GM12878 (cell line): ENCODE results near the gene MAVS. TPM values are rescaled to one million over a fixed set of nuclear protein-coding genes. Genes with fewer than 3 reads are reported as not detected.
A peak's percentile ranks its signal among the peaks of the same experiment; 100 is the strongest.

Experiments used
- ASH2L ChIP-seq: fragments of 300-600, 200-600 bp; sonication (generic); IDR thresholded peaks from 2 replicates; pipeline ENCODE4 v1.6.1; 2017; ENCODE audit warnings: low read depth, mild to moderate bottlenecking, borderline replicate concordance
- BCL11A ChIP-seq: IDR thresholded peaks from 2 replicates; pipeline ENCODE4 v1.6.1; 2011; ENCODE audit warnings: low read depth, low read length
- BCL3 ChIP-seq: IDR thresholded peaks from 2 replicates; pipeline ENCODE4 v1.6.1; 2011; ENCODE audit warnings: borderline replicate concordance, low read depth, mild to moderate bottlenecking, moderate library complexity, low read length; ENCODE audit not compliant: insufficient read depth, poor library complexity, severe bottlenecking
- CHD4 ChIP-seq: fragments of 200-600 bp; sonication (generic); IDR thresholded peaks from 2 replicates; pipeline ENCODE4 v1.6.1; 2016; ENCODE audit warnings: mild to moderate bottlenecking
- DPF2 ChIP-seq: fragments of 450-650 bp; IDR thresholded peaks from 2 replicates; pipeline ENCODE4 v1.6.1; 2017; ENCODE audit warnings: mild to moderate bottlenecking
- ESRRA ChIP-seq: IDR thresholded peaks from 2 replicates; pipeline ENCODE4 v1.6.1; 2012; ENCODE audit warnings: mild to moderate bottlenecking, low read length, improper control_type of control experiment
- FOXM1 ChIP-seq: IDR thresholded peaks from 2 replicates; pipeline ENCODE4 v1.6.1; 2012; ENCODE audit warnings: low read depth, mild to moderate bottlenecking, inconsistent platforms, low read length, moderate library complexity
- GABPA ChIP-seq: IDR thresholded peaks from 2 replicates; pipeline ENCODE4 v1.6.1; 2014; ENCODE audit warnings: antibody characterized with exemption, low read depth, mild to moderate bottlenecking, inconsistent platforms
- HDGF ChIP-seq: fragments of 450-650 bp; IDR thresholded peaks from 2 replicates; pipeline ENCODE4 v1.6.1; 2016; ENCODE audit warnings: antibody characterized with exemption
- IRF5 ChIP-seq: fragments of 450-650 bp; IDR thresholded peaks from 2 replicates; pipeline ENCODE4 v1.6.1; 2017; ENCODE audit warnings: borderline replicate concordance
- KAT2A ChIP-seq: conservative IDR thresholded peaks from 2 replicates; pipeline ENCODE4 v1.6.1; 2011; ENCODE audit warnings: low read depth, low read length; ENCODE audit not compliant: control insufficient read depth
- KDM1A ChIP-seq: fragments of 200-600 bp; sonication (generic); IDR thresholded peaks from 2 replicates; pipeline ENCODE4 v1.6.1; 2016; ENCODE audit warnings: borderline replicate concordance
- MXI1 ChIP-seq: fragments of 150-350 bp; IDR thresholded peaks from 2 replicates; pipeline ENCODE4 v1.6.1; 2011; ENCODE audit warnings: low read depth, mild to moderate bottlenecking, inconsistent platforms, low read length, improper control_type of control experiment
- MYB ChIP-seq: fragments of 150-350 bp; IDR thresholded peaks from 2 replicates; pipeline ENCODE4 v1.6.1; 2014; ENCODE audit warnings: mild to moderate bottlenecking, low read depth, low read length, borderline replicate concordance
- NFYA ChIP-seq: IDR thresholded peaks from 2 replicates; pipeline ENCODE4 v1.6.1; 2011; ENCODE audit warnings: low read depth, mild to moderate bottlenecking, low read length, improper control_type of control experiment, borderline replicate concordance
- NFYB ChIP-seq: IDR thresholded peaks from 2 replicates; pipeline ENCODE4 v1.6.1; 2011; ENCODE audit warnings: low read depth, mild to moderate bottlenecking, low read length, improper control_type of control experiment, moderate library complexity; ENCODE audit not compliant: insufficient read depth
- NR2C1 ChIP-seq: fragments of 450-650 bp; IDR thresholded peaks from 2 replicates; pipeline ENCODE4 v1.6.1; 2017; ENCODE audit warnings: antibody characterized with exemption, mild to moderate bottlenecking, moderate library complexity
- NR2F1 ChIP-seq: fragments of 450-650 bp; conservative IDR thresholded peaks from 2 replicates; pipeline ENCODE4 v1.6.1; 2017; ENCODE audit warnings: mild to moderate bottlenecking
- PAX5 ChIP-seq: IDR thresholded peaks from 2 replicates; pipeline ENCODE4 v1.6.1; 2011; ENCODE audit warnings: low read depth, low read length, borderline replicate concordance
- SIN3A ChIP-seq: IDR thresholded peaks from 2 replicates; pipeline ENCODE4 v1.6.1; 2012; ENCODE audit warnings: low read depth, low read length, improper control_type of control experiment
- SMAD5 ChIP-seq: IDR thresholded peaks from 2 replicates; pipeline ENCODE4 v1.6.1; 2016; ENCODE audit warnings: antibody characterized with exemption, low read depth
- TCF7 ChIP-seq: IDR thresholded peaks from 2 replicates; pipeline ENCODE4 v1.6.1; 2014; ENCODE audit warnings: antibody characterized with exemption, borderline replicate concordance
- ZBTB40 ChIP-seq: fragments of 450-650 bp; IDR thresholded peaks from 2 replicates; pipeline ENCODE4 v1.6.1; 2016; ENCODE audit warnings: mild to moderate bottlenecking, moderate library complexity, borderline replicate concordance
- ZNF24 ChIP-seq: fragments of 450-650 bp; IDR thresholded peaks from 2 replicates; pipeline ENCODE4 v1.6.1; 2017; ENCODE audit warnings: antibody characterized with exemption, mild to moderate bottlenecking
- ZNF384 ChIP-seq: IDR thresholded peaks from 2 replicates; pipeline ENCODE4 v1.6.1; 2012; ENCODE audit warnings: low read depth, mild to moderate bottlenecking, low read length, improper control_type of control experiment, borderline replicate concordance
- polyA plus RNA-seq, 11 experiments: library from polyadenylated mRNA; depleted of rRNA in 4 of 11; unstranded in 6 of 11; stranded (reverse) in 5 of 11; fragments of >200 nt; fragmentation: Nextera tagmentation in 4 of 11; fragmentation: Illumina TruSeq in 1 of 11; extraction: Ambion mirVana in 4 of 11; extraction: Trizol in 1 of 11; gene quantifications; 1 replicate in 1 of 11; 2 replicates in 10 of 11; pipeline versions ENCODE4 v1.2.1 to v1.2.3, GENCODE V29; 2011 to 2016; ENCODE audit warnings: inconsistent platforms in 2 of 11, missing spikeins in 2 of 11, low read depth in 1 of 11
- total RNA-seq, 4 experiments: library from RNA; depleted of rRNA in 3 of 4; stranded (reverse); fragments of >200 nt in 3 of 4; fragmentation: Illumina TruSeq in 1 of 4; extraction: Trizol in 1 of 4; gene quantifications; 2 replicates each; pipeline versions ENCODE4 v1.2.1 to v1.2.3, GENCODE V29; 2013 to 2021

MAVS gene
- total and polyA plus RNA-seq, 10 of the 15 experiments (the other 5 are each of a cell fraction or from before 2014, with no cell fraction given), result 1.6 to 25.2 (median 12.6) TPM

- TF ChIP-seq NR2C1, result peak; percentile 92
- peak; percentile 5 for TF ChIP-seq BCL3
- no peak for TF ChIP-seq CHD4
- TF ChIP-seq MYB, result no peak
- TF ChIP-seq NFYA, result no peak
- no peak for TF ChIP-seq KAT2A
- no peak for TF ChIP-seq HDGF
- peak; percentile 69; the same call in 1 of the 2 replicates for TF ChIP-seq SIN3A
- no peak; the same call in 1 of the 2 replicates for TF ChIP-seq SMAD5
- TF ChIP-seq KDM1A, result no peak
- no peak for TF ChIP-seq GABPA
- TF ChIP-seq TCF7, result no peak
- peak; percentile 97; the same call in 1 of the 2 replicates for TF ChIP-seq ASH2L
- TF ChIP-seq PAX5, result peak; percentile 22; the same call in 1 of the 2 replicates
- no peak; the same call in 1 of the 2 replicates for TF ChIP-seq MXI1
- no peak for TF ChIP-seq IRF5
- TF ChIP-seq ESRRA, result peak; percentile 82; the same call in 1 of the 2 replicates
- peak; percentile 19; the same call in 1 of the 2 replicates for TF ChIP-seq ZBTB40
- TF ChIP-seq ZNF384, result no peak
- no peak for TF ChIP-seq BCL11A
- TF ChIP-seq DPF2, result peak; percentile 83
- 0 out of 2 replicates have a peak, but pooled peaks have one; percentile 40 for TF ChIP-seq NFYB
- peak; percentile 99 for TF ChIP-seq NR2F1
- TF ChIP-seq FOXM1, result peak; percentile 39; the same call in 1 of the 2 replicates
- TF ChIP-seq ZNF24, result no peak; the same call in 1 of the 2 replicates
These were observed 26.4 kb upstream of the MAVS start, which contains the start of gene AP5S1 (continued) for GRCh38 chr20:3820048-3820900.
